ENCODE results near the gene CRKL.

The CRKL gene

GRCh38 chr22:20948450-20948849 is 31.2 kb downstream of the CRKL start:
- no peak overlapping the region for H3K27ac ChIP-seq
- no peak for TF ChIP-seq CTCF (conservative IDR thresholded peaks at IDR 0.05)
- TF ChIP-seq ZFX (IDR thresholded peaks at IDR 0.05) = no peak

- H3K27ac ChIP-seq = no peak overlapping the region
- TF ChIP-seq CTCF (conservative IDR thresholded peaks at IDR 0.05) (no peak), ZFX (IDR thresholded peaks at IDR 0.05) (no peak)
Observed at GRCh38 chr22:20948989-20949388, 31.8 kb downstream of the CRKL start.

- TF ChIP-seq ZFX (IDR thresholded peaks at IDR 0.05) = no peak
- TF ChIP-seq CTCF (conservative IDR thresholded peaks at IDR 0.05) = no peak
- no peak overlapping the region for H3K27ac ChIP-seq
Observed at GRCh38 chr22:20949698-20950183, 32.5 kb downstream of the CRKL start.

- TF ChIP-seq CTCF (conservative IDR thresholded peaks at IDR 0.05) (no peak), ZFX (IDR thresholded peaks at IDR 0.05) (no peak)
Observed at GRCh38 chr22:20951151-20951931, 34.1 kb downstream of the CRKL start.

GRCh38 chr22:20951932-20952380 is 34.7 kb downstream of the CRKL start:
- no peak for TF ChIP-seq ZFX (IDR thresholded peaks at IDR 0.05)
- TF ChIP-seq CTCF (conservative IDR thresholded peaks at IDR 0.05) = no peak
- H3K27ac ChIP-seq = no peak overlapping the region

More at GRCh38 chr22:20951151-20951931, 34.1 kb downstream of the CRKL start:
- no peak overlapping the region for H3K27ac ChIP-seq

GRCh38 chr22:20952544-20953341 is 35.5 kb downstream of the CRKL start:
- TF ChIP-seq ZFX (IDR thresholded peaks at IDR 0.05) (no peak), CTCF (conservative IDR thresholded peaks at IDR 0.05) (no peak)
- no peak overlapping the region for H3K27ac ChIP-seq

GRCh38 chr22:20953342-20953608 is 36.1 kb downstream of the CRKL start:
- H3K27ac ChIP-seq = no peak overlapping the region
- TF ChIP-seq ZFX (IDR thresholded peaks at IDR 0.05) = no peak
- no peak for TF ChIP-seq CTCF (conservative IDR thresholded peaks at IDR 0.05)

All from C4-2B (cell line).